Measurements from ENCODE around the gene UPP2. TPM values are rescaled to one million over a fixed set of nuclear protein-coding genes. Genes with fewer than 3 reads are reported as not detected.

The UPP2 gene
- total RNA-seq, 2 donors from 2014 or later, result not detected

DNA sequence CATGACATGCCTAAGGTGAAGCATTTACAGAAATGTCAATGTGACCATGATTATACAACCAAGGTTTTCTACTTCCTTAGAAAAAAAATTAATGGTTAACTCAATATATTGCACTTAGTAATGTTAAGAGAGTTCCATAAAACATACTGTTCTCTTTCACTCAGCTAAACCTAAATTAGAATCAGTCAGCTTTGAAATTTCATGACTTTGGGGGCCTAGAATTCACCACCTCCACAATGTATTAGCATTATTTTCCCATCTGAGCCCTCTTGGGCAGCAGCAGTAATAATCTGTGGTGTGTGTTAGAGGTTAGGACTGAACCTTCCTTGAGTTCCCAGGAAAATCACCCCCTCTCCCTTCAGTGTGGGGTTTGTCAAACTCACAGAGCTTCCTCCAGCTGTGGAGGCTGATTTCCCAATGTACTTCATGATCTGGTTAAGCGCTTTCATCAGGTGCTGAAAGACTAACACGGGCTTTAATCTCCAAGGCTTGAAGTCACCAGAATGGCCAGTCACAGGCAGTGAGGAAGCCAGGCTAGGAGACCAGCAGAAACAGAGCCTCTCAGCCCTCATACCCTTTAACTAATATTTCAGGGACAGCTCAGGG, 7.1 kb upstream of the UPP2 start:
- Mint-ChIP-seq H3K36me3 (ENCODE audit: low read depth) (no peaks in the 10 kb centered on the region), H3K27ac (no peak overlapping the region), H3K4me3 (no peak overlapping the region), H3K27me3 (peaks cover 10% of the 10 kb centered on the region), H3K4me1 (no peaks in the 10 kb centered on the region)
- ATAC-seq, result no peak
- H3K9me3 ChIP-seq (ENCODE audit: control insufficient read depth, low read length, poor library complexity, severe bottlenecking), result no peaks in the 10 kb centered on the region
- no peak for DNase-seq

DNA sequence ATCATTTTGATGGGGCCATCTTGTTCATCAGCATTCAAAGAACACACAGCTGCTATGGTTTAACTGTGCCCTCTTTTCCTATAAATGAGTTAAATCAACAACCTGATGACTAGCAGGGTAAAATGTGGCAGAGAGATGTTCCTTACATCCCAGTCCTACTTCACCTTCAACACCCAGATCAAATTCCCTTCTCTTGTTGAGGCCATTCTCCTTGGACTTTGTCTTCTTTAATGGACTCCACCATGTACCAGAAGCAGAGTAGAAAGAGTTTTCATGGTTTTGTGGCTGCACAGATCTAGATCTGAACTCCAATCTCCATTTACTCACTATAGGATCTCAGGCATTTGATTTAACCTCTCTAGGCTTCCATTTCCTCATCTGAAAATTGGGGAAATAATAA, 6.4 kb upstream of the UPP2 start:
- Mint-ChIP-seq H3K27ac (no peak overlapping the region), H3K27me3 (peaks cover 10% of the 10 kb centered on the region), H3K4me1 (no peaks in the 10 kb centered on the region), H3K4me3 (no peak overlapping the region), H3K36me3 (ENCODE audit: low read depth) (no peaks in the 10 kb centered on the region)
- H3K9me3 ChIP-seq (ENCODE audit: control insufficient read depth, low read length, poor library complexity, severe bottlenecking), result no peaks in the 10 kb centered on the region
- no peak for DNase-seq
- no peak for ATAC-seq

DNA sequence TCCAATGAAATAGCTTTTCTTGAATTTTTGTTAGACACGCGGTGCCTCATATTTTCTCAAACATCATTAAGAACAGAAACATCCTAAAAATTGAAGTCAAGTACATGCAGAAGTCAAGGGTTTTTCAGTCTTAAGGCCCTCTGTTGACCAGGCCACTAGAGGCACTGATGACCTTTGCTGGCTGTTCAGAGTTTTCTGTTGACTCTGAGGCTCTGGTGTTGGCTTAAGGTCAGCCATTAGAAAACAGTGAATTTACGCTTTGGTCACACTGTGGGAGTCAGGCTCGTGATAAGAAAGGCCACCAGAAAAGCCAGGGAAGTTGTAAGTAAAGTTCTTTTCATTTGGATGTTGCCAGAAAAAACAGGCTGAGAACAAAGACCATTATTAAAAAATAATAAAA, 5.8 kb upstream of the UPP2 start:
- Mint-ChIP-seq H3K4me3 (no peak overlapping the region), H3K36me3 (ENCODE audit: low read depth) (no peaks in the 10 kb centered on the region), H3K27ac (no peak overlapping the region), H3K27me3 (peaks cover 10% of the 10 kb centered on the region), H3K4me1 (no peaks in the 10 kb centered on the region)
- no peak for DNase-seq
- no peak for ATAC-seq
- H3K9me3 ChIP-seq (ENCODE audit: control insufficient read depth, low read length, poor library complexity, severe bottlenecking), result no peaks in the 10 kb centered on the region

DNA sequence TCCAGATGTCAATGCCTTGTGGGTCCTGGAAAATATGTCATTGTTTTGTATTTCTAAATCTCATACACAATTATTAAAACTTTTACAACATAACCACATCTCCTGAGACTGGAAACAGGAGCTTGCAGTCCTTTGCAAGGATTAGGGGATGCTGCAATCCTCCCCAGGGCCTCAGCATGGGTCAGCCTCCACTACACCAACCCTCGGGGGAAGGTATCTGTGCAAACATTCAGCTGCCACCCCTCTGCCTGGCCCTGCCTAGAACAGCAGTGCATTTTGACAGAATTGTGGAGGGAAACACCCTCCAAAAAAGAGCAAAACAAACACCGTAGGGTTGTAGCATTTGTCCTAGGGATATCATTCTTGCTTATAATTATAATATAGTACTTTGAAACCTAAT, 4.2 kb upstream of the UPP2 start:
- H3K27me3 Mint-ChIP-seq, result peaks cover under 1% of the 10 kb centered on the region
- no peaks in the 10 kb centered on the region for H3K36me3 Mint-ChIP-seq (ENCODE audit: low read depth)
- no peak overlapping the region for H3K4me3 Mint-ChIP-seq
- H3K4me1 Mint-ChIP-seq, result no peaks in the 10 kb centered on the region
- ATAC-seq, result no peak
- H3K9me3 ChIP-seq (ENCODE audit: control insufficient read depth, low read length, poor library complexity, severe bottlenecking), result no peaks in the 10 kb centered on the region
- no peak for DNase-seq
- H3K27ac Mint-ChIP-seq, result no peak overlapping the region

DNA sequence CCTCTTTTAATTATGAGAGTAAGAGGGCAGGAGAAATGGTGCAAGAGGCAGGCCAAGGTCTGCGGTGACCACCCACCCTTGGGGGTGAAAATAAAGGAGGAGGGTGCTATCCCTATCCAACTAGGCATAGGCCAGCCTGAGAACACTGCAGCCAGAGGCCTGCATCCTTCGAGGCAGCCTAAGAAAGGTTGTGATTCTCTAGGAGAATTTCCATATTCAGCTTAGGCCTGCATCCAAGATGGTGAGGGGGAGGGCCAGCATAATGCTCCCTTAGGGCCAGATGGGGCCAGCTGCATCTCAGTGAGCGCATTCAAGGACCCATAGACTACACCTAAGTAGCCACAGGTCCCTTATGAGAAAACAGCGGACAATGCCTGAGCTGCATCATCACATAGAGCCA, 3.5 kb upstream of the UPP2 start:
- ATAC-seq (no peak), DNase-seq (no peak)
- Mint-ChIP-seq H3K27ac (no peak overlapping the region), H3K27me3 (peaks cover 4% of the 10 kb centered on the region), H3K4me1 (no peaks in the 10 kb centered on the region), H3K36me3 (ENCODE audit: low read depth) (no peaks in the 10 kb centered on the region), H3K4me3 (no peak overlapping the region)
- H3K9me3 ChIP-seq (ENCODE audit: control insufficient read depth, low read length, poor library complexity, severe bottlenecking), result no peaks in the 10 kb centered on the region

DNA sequence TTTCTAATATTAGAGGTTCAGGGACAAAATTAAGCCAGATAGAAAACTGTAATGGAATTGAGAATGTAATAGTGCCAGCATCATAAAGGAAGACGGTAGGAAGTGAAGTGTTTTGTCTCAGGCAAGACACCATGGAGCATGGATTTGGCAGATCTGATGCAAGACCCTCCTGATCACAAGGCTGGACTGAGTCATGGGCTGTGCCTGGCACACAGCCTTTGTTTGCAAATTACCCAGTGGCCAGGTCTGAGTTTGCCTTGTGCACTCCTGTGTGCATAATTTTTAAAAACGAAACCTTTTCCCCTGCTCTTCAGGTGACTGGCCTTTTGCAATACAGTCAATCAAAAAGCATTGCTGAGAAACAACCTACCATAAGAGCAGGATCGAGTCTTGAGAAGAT, 2.0 kb upstream of the UPP2 start:
- Mint-ChIP-seq H3K27me3 (peaks cover 15% of the 10 kb centered on the region), H3K27ac (no peak overlapping the region), H3K36me3 (ENCODE audit: low read depth) (no peaks in the 10 kb centered on the region), H3K4me1 (no peaks in the 10 kb centered on the region), H3K4me3 (no peak overlapping the region)
- ATAC-seq (no peak), DNase-seq (no peak)
- no peaks in the 10 kb centered on the region for H3K9me3 ChIP-seq (ENCODE audit: control insufficient read depth, low read length, poor library complexity, severe bottlenecking)

DNA sequence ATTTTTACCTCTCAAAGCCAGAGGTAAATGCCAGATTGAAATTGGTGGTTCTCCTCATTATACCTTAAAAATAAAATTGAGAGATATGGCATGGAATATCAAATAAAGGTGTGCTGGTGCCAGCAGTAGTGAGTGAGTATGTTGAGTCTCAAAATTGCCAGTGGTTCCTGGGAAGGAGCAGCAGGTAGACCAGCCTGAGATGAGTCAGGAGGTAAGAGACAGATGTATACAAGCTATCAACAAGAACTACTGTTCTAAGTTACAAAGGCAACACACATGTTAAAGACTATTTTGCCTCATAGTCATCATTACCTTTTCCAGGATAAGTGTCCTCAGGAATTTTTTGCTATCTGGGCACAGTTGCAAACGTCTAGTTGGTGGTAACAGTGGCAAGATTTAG, 1.3 kb upstream of the UPP2 start:
- H3K9me3 ChIP-seq (ENCODE audit: control insufficient read depth, low read length, poor library complexity, severe bottlenecking), result no peaks in the 10 kb centered on the region
- Mint-ChIP-seq H3K27ac (no peak overlapping the region), H3K36me3 (ENCODE audit: low read depth) (no peaks in the 10 kb centered on the region), H3K27me3 (peaks cover 20% of the 10 kb centered on the region), H3K4me1 (no peaks in the 10 kb centered on the region), H3K4me3 (no peak overlapping the region)
- ATAC-seq (no peak), DNase-seq (no peak)

DNA sequence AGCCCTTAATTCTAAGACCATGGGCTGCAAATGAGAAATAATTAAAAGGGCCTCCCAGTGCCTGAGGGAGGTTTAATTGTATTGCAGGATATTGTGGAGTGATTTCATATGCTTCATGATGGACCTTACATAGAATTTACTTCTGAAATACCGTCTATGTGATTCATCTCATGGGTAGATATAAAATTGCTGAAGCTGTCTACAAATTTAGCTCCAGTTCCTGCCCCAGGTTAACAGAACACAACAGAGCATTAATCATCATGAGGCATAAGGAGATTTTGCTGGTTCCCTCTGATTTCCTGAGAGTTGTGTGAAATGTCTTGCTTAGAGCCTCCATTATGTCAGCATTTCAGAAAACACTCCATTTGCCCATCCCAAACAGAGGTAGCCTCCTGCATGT, 770 bp downstream of the UPP2 start:
- Mint-ChIP-seq H3K4me1 (no peaks in the 10 kb centered on the region), H3K27me3 (peaks cover 20% of the 10 kb centered on the region), H3K4me3 (peak overlapping the region; percentile 43), H3K36me3 (ENCODE audit: low read depth) (no peaks in the 10 kb centered on the region), H3K27ac (no peak overlapping the region)
- no peaks in the 10 kb centered on the region for H3K9me3 ChIP-seq (ENCODE audit: control insufficient read depth, low read length, poor library complexity, severe bottlenecking)
- ATAC-seq (no peak), DNase-seq (no peak)

DNA sequence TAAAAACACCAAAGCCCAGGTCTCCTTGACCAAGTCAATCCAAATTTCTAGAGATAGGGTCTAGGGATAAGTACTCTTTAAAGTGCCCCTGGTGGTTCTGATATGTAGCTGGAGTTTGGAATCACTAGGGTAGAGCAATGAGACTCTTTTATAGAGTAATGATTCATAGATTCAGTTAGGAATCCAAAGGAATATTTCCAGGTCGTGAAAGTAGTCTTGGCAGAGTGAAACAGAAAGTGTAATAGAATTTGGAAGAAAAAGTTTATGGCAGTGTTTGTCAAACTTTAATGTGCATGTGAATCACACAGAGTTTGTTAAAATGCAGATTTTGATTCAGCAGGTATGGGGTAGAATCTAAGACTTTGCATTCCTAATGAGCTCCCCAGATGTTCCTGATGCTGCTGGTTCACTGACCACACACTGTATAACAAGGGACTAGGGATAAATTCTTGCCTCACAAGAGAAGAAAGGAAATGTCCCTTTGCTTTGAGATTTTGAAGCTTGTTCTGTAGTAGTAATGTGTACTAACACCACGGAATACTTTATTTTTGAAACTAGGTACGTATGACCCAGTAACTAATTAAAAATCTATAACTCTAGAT, 1.8 kb downstream of the UPP2 start:
- H3K27me3 Mint-ChIP-seq, result peaks cover 25% of the 10 kb centered on the region
- H3K4me1 Mint-ChIP-seq, result no peaks in the 10 kb centered on the region
- no peak overlapping the region for H3K27ac Mint-ChIP-seq
- H3K9me3 ChIP-seq (ENCODE audit: control insufficient read depth, low read length, poor library complexity, severe bottlenecking), result no peaks in the 10 kb centered on the region
- ATAC-seq (no peak), DNase-seq (no peak)
- H3K4me3 Mint-ChIP-seq, result no peak overlapping the region
- H3K36me3 Mint-ChIP-seq (ENCODE audit: low read depth), result no peaks in the 10 kb centered on the region

DNA sequence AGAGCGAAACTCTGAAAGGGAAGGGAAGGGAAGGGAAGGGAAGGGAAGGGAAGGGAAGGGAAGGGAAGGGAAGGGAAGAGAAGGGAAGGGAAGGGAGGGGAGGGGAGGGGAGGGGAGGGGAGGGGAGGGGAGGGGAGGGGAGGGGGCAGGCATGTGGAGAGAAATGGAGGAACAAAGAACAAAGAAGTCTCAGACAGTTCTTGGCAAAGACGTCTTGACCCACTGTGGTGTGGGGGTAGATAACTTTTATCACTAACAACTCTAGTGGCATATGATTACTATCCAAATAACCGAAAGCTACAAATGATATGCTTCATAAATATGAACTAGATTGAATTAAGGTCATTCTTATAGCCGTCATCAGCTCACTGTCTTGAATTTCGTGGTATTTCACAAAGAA, 3.2 kb downstream of the UPP2 start:
- H3K36me3 Mint-ChIP-seq (ENCODE audit: low read depth), result no peaks in the 10 kb centered on the region
- DNase-seq, result no peak

DNA sequence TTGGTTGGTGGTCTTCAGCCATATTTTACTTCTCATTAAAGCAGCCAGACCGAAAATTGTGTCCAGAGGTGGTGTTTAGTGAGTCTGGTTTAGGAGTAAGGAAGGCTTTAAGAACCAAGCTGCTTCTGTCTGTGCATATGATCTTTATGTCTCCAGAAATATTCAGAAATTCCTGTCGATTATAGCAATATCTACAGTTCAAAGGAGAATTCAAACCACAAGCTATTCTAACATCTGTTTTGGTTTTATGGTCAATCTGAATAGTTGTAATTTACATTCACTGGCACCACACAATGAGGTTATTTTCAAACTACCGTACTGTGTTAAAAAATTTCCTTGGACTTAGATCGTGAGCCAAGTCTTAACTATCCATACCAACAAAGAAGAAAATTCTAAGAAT, 11.3 kb downstream of the UPP2 start:
- Mint-ChIP-seq H3K27ac (no peak overlapping the region), H3K27me3 (peaks cover 39% of the 10 kb centered on the region), H3K4me3 (no peak overlapping the region), H3K4me1 (no peaks in the 10 kb centered on the region), H3K36me3 (ENCODE audit: low read depth) (no peaks in the 10 kb centered on the region)
- ATAC-seq (no peak), DNase-seq (no peak)
- no peaks in the 10 kb centered on the region for H3K9me3 ChIP-seq (ENCODE audit: control insufficient read depth, low read length, poor library complexity, severe bottlenecking)

More for the DNA sequence above, 3.2 kb downstream of the UPP2 start:
- Mint-ChIP-seq H3K27ac (no peak overlapping the region), H3K27me3 (peaks cover 32% of the 10 kb centered on the region), H3K4me3 (no peak overlapping the region), H3K4me1 (no peaks in the 10 kb centered on the region)
- no peaks in the 10 kb centered on the region for H3K9me3 ChIP-seq (ENCODE audit: control insufficient read depth, low read length, poor library complexity, severe bottlenecking)
- ATAC-seq, result no peak

DNA sequence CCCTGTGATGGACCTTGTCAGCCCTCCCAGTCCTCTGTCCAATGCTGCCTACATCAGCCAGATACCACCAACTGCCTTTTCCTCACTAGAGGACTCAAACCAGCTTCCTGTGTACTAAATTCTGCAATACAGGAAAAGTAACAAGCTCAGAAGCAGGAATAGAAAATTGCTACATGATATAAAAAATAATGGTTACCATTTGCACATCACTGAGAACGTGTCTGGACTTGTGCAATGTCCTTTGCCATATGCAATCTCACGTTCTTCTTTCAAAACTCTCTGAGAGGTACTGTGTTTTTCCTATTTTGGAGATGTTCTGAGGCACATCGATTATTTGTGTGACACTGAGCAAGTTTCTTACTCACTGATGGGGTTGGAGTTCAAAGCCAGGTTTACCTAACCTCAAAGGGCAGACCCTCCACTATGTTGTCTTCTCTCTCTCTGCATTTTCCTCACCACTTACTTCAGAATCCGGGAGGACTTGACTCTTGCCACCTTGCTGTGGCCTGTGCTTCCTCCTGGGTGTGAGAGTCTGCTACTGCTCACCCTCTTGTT, 12.1 kb downstream of the UPP2 start:
- no peak for ATAC-seq
- no peaks in the 10 kb centered on the region for H3K9me3 ChIP-seq (ENCODE audit: control insufficient read depth, low read length, poor library complexity, severe bottlenecking)
- H3K4me3 Mint-ChIP-seq, result no peak overlapping the region
- H3K27me3 Mint-ChIP-seq, result peaks cover 38% of the 10 kb centered on the region
- H3K27ac Mint-ChIP-seq, result no peak overlapping the region
- no peaks in the 10 kb centered on the region for H3K4me1 Mint-ChIP-seq
- no peaks in the 10 kb centered on the region for H3K36me3 Mint-ChIP-seq (ENCODE audit: low read depth)
- DNase-seq, result no peak

DNA sequence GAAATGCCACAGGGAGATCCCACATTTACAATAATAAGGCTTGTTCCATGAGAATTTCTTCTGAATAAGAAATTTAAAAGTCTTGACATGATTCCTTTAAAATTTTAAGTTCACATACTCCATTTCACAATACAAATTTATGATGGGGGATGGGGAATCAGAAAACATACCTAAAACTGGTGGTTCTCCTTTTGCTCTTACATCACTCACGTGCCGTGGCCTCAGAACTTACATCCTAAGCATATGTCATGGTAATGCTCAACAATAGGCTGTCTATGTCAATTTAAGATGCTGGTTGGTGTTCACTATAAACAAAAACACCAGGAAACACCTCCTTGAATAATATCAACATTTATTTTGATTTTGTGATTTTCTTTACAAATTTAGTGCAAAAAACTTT, 12.8 kb downstream of the UPP2 start:
- peaks cover 33% of the 10 kb centered on the region for H3K27me3 Mint-ChIP-seq
- no peak overlapping the region for H3K4me3 Mint-ChIP-seq
- H3K36me3 Mint-ChIP-seq (ENCODE audit: low read depth), result no peaks in the 10 kb centered on the region
- DNase-seq, result no peak
- H3K27ac Mint-ChIP-seq, result no peak overlapping the region
- H3K4me1 Mint-ChIP-seq, result no peaks in the 10 kb centered on the region
- ATAC-seq, result no peak
- no peaks in the 10 kb centered on the region for H3K9me3 ChIP-seq (ENCODE audit: control insufficient read depth, low read length, poor library complexity, severe bottlenecking)

DNA sequence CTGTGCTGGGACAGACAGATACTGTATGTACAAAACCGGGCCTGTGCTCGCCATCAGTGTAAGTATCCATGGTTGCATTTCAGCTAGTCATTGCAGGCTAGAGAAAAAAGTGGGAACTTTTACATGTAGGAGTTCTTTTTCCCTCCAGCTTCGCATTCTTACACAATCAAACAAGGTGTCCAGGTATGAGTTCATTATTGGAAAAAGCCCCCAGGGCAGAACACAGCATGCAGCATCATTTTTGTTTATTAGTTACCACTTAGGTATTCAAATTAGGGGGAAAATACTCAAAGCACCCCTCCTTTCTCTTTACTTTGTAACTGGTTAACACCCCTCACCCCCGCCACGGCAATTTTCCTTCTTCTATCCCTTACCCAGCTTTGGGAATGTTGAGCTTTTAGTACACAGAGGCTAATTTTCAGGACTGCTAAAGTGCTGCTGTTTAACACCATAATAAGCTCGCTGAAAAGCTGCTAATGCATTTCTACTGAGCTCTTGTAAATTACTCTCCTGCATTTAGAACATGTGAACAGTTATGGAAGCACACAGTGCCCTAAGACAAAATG, 13.6 kb downstream of the UPP2 start:
- ATAC-seq (no peak), DNase-seq (no peak)
- H3K9me3 ChIP-seq (ENCODE audit: control insufficient read depth, low read length, poor library complexity, severe bottlenecking), result no peaks in the 10 kb centered on the region
- Mint-ChIP-seq H3K4me1 (no peaks in the 10 kb centered on the region), H3K36me3 (ENCODE audit: low read depth) (no peaks in the 10 kb centered on the region), H3K27me3 (peaks cover 33% of the 10 kb centered on the region), H3K27ac (no peak overlapping the region), H3K4me3 (no peak overlapping the region)

Measured in T-helper 17 cell (primary cell).